LNCaP clone FGC (cell line): ENCODE data around the gene BUD31.
A peak's percentile ranks its signal among the peaks of the same experiment; 100 is the strongest.
"Not testable (repeated sequence)": the region's sequence is repeated elsewhere in the genome, so short reads cannot be mapped to it uniquely, and the experiment has no call there.

Experiments used
- DNase-seq: peaks from one replicate; pipeline ENCODE4 v3.0.0-alpha.2; 2011; ENCODE audit warnings: low read depth
- H3K4me3 ChIP-seq: 2 replicates; pipeline ENCODE4 v1.5.1; 2011; ENCODE audit warnings: mild to moderate bottlenecking, low read depth, low read length, control low read depth
- TF ChIP-seq, protein P1 (sequence below): IDR thresholded peaks from 2 replicates; pipeline ENCODE4 v1.5.1; 2012; ENCODE audit warnings: mild to moderate bottlenecking; ENCODE audit not compliant: control insufficient read depth, insufficient read depth; ENCODE audit errors: extremely low read depth

The BUD31 gene

GRCh38 chr7:99374111-99375064, 34.4 kb upstream of the BUD31 start, which contains the start of gene ARPC1B:
ARPC1B (plus strand) TSS chr7:99374730; CDS start chr7:99385715, 10,985 bp downstream.
- TF ChIP-seq, protein P1, sequence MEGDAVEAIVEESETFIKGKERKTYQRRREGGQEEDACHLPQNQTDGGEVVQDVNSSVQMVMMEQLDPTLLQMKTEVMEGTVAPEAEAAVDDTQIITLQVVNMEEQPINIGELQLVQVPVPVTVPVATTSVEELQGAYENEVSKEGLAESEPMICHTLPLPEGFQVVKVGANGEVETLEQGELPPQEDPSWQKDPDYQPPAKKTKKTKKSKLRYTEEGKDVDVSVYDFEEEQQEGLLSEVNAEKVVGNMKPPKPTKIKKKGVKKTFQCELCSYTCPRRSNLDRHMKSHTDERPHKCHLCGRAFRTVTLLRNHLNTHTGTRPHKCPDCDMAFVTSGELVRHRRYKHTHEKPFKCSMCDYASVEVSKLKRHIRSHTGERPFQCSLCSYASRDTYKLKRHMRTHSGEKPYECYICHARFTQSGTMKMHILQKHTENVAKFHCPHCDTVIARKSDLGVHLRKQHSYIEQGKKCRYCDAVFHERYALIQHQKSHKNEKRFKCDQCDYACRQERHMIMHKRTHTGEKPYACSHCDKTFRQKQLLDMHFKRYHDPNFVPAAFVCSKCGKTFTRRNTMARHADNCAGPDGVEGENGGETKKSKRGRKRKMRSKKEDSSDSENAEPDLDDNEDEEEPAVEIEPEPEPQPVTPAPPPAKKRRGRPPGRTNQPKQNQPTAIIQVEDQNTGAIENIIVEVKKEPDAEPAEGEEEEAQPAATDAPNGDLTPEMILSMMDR, result no peak
- no peak for DNase-seq
- H3K4me3 ChIP-seq, result peak within 1 kb of the TSS; percentile 72

DNA sequence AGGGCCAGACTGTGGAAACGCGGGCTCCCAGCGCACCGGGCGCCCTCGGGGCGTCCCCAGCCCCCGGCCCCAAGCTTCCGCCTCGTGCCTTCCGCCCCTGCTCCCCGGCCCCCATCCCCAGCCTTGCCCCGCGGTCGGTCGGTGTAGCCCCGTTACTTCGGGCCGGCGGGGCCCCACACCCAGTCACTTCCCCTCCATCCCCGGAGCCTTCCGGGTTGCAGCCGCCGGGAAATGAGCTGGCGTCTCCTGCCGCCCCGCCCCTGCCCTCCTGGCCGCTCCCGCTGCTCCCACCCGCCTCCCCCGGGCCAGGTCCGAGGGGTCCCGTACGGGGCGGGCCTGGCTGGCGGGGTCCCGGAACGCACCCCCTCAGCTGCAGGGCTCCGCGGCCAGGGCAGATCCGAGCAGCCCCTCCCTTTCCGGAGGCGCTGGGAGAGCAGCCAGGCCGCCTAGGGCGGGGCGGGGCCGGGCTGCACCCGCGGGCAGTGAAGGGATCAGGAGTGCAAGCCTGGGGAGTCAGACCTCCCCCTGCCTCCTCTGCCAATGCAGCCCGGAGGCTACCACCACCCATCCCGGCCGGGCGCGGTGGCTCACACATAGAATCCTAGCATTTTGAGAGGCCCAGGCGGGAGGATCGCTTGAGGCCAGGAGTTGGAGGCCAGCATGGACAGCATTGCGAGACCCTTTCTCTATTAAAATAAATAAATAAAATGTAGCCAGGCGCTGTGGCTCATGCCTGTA, 33.5 kb upstream of the BUD31 start:
- DNase-seq, result no peak
- TF ChIP-seq, protein P1, result no peak
- peak overlapping the region; percentile 72 for H3K4me3 ChIP-seq

DNA sequence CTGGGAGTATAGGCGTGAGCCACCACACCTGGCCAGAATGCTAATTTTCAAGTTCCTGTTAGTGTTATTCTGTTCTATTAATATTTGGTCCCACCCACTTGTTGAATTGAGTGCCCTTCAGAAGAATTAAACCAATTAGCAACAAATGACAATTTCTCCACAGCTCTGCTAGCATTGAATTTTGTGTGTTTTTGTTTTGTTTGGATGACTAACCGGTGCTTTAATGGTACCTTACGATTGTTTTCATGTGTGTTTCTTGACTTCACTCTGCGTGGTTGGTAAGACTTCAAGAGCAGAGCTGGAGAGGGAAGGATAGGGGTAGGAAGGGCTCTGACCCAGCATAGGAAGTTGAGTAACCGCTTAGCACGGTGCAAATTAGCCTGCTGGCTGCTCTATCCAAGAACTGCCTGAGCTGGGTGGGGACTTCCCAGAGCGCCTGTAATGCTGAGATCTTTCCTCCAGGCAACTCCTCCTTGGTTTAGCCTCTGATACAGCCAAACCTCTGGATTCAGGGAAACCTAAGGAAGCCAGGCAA, 29.7 kb upstream of the BUD31 start:
- DNase-seq, result no peak
- TF ChIP-seq, protein P1, result no peak

DNA sequence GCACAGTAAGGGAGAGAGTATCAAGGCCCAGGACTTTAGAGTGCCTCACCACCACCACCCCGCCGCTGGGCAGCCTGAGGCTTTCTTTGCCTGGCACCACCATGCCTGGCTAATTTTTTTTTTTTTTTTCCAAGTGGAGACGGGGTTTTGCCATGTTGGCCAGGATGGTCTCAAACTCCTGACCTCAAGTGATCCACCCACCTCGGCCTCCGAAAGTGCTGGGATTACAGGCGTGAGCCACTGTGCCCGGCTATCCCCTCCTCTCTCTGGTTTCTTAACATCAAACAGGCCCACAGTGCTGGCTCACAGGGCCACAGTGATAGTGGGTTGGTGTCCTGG, 29.1 kb upstream of the BUD31 start:
- not testable (repeated sequence) for DNase-seq, H3K4me3 ChIP-seq

More for the DNA sequence above, 29.7 kb upstream of the BUD31 start:
- no peak overlapping the region for H3K4me3 ChIP-seq

DNA sequence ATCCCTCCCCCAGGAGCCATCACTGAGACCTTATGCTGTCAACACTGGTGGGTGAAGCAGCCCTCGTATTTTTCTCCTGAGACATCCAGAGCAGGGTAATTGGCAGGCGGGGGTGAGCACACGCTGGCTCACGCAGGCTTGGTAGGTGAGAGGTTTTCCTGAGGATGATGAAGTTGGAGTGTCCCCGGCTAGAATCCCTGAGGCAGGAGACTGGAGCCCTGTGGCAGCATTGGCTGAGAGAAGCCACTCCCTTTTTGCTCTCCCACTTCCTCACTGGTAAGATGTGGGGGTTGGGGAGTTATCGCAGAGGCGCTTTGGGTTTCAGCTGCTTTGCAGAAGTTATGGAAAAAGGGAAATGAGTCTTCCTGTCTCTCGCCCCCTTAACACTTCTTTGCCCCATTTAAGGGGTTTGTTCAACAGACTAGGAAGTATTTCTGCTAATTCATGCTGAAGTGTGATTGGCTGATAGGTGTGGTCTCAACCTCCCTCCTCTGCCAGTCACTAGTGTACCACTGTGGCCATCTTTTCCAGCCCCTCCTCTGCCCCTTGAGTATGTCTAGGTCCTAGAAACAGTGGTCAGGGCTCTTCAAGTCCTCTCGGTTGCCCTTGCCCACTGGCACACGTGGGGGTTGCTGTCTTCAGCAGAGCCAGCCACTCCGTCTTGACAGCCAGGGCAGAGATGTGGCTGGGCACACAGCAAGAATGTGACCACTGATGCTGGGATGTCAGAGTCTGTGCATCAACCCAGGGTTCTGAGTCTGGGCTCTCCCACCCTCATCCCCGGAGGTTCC, 28.5 kb upstream of the BUD31 start:
- no peak overlapping the region for H3K4me3 ChIP-seq
- no peak for DNase-seq
- TF ChIP-seq, protein P1, result no peak

DNA sequence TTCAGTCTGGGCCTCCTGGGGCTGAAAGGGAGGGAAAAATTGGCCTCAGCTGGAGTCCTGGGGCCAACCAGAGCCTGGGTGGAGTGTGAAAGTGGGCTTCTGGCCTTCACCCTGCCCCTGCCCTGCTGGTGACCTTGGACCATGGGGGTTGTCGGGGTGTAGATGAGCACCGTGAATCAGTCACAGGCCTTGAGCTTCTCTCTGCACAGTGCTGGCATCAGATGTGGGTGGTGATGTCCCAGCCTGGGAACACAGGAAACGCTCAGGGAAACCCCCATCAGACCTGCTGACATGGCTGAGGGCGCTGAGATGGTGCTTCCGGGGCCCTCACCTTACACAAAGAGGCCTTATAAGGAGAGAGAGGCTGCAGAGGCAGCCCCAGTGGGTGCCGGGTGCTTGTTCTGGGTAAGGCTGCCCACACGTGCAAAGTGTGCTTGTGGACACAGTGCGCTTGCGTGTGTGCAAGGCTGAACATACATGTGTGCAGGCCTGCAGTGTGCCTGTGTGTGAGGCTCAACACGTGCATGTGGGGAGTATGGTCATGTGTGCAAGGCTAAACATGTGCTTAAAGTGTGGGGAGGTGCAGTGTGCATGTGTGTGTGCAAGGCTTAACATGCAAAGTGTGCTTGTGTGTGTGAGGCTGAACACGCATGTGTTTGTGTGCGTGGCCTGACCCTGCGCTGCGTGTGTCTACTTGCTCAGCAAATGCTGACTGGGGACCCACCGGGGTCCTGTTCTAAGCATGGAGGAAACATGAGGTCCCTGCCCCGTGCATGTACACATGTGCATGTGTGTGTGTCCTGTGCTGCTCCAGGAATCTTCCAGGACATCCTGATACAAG, 27.7 kb upstream of the BUD31 start:
- H3K4me3 ChIP-seq, result no peak overlapping the region
- DNase-seq, result no peak

More for the DNA sequence above, 27.7 kb upstream of the BUD31 start:
- TF ChIP-seq, protein P1, result no peak
